ENCODE measurements around the gene ATP8B2. TPM values are rescaled to one million over a fixed set of nuclear protein-coding genes. Genes with fewer than 3 reads are reported as not detected.
"Not testable (repeated sequence)": the region's sequence is repeated elsewhere in the genome, so short reads cannot be mapped to it uniquely, and the experiment has no call there.

Gene ATP8B2
- total and polyA plus RNA-seq, 4 donors, result 10.3 to 45.1 (median 32.6) TPM

DNA sequence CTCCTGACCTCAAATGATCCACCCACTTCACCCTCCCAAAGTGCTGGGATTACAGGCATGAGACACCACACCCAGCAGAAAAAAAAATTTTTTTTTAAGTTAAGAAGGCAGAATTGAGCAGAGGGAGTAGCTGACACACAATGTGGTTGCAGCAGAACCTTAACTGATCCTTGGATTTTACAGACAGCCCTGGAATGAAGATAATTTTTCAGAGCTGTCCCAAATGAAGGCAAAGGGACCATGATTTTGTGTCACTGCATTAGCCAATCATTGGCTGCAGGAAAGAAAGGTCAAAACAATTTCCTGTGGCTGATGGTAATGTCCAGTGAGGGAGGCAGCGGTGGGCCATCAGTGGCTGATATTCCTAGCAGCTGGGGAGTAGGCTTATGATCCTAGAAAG is 23.7 kb upstream of the ATP8B2 start:
- Histone ChIP-seq H3K4me3 (no peak overlapping the region), H3K4me1 (ENCODE audit: control insufficient read depth in 5 of 5, insufficient read depth in 5 of 5, low read length in 5 of 5) (no peaks in the 10 kb centered on the region), H3K27me3 (ENCODE audit: control insufficient read depth in 3 of 3, insufficient read depth in 3 of 3, low read length in 2 of 3) (no peaks in the 10 kb centered on the region), H3K36me3 (ENCODE audit: control insufficient read depth in 4 of 4, insufficient read depth in 4 of 4, low read length in 4 of 4) (no peaks in the 10 kb centered on the region), H3K27ac (ENCODE audit: low read depth in 1 of 2, low read length in 1 of 2) (no peak overlapping the region), H3K9ac (ENCODE audit: insufficient read depth in 1 of 2, low read length in 2 of 2) (no peak overlapping the region), H3K9me3 (ENCODE audit: control insufficient read depth in 4 of 4, insufficient read depth in 3 of 4, low read length in 3 of 4) (no peaks in the 10 kb centered on the region)
- TF ChIP-seq, protein P1, sequence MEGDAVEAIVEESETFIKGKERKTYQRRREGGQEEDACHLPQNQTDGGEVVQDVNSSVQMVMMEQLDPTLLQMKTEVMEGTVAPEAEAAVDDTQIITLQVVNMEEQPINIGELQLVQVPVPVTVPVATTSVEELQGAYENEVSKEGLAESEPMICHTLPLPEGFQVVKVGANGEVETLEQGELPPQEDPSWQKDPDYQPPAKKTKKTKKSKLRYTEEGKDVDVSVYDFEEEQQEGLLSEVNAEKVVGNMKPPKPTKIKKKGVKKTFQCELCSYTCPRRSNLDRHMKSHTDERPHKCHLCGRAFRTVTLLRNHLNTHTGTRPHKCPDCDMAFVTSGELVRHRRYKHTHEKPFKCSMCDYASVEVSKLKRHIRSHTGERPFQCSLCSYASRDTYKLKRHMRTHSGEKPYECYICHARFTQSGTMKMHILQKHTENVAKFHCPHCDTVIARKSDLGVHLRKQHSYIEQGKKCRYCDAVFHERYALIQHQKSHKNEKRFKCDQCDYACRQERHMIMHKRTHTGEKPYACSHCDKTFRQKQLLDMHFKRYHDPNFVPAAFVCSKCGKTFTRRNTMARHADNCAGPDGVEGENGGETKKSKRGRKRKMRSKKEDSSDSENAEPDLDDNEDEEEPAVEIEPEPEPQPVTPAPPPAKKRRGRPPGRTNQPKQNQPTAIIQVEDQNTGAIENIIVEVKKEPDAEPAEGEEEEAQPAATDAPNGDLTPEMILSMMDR (IDR thresholded peaks at IDR 0.05; ENCODE audit: control extremely low read depth, extremely low read depth), result no peak
- DNase-seq, result no peak
- WGBS, 2 donors, result 78 to 79% methylated on average over 1 of the region's 1 CpG
- ATAC-seq (ENCODE audit: insufficient read depth, low FRiP score), result no peak

DNA sequence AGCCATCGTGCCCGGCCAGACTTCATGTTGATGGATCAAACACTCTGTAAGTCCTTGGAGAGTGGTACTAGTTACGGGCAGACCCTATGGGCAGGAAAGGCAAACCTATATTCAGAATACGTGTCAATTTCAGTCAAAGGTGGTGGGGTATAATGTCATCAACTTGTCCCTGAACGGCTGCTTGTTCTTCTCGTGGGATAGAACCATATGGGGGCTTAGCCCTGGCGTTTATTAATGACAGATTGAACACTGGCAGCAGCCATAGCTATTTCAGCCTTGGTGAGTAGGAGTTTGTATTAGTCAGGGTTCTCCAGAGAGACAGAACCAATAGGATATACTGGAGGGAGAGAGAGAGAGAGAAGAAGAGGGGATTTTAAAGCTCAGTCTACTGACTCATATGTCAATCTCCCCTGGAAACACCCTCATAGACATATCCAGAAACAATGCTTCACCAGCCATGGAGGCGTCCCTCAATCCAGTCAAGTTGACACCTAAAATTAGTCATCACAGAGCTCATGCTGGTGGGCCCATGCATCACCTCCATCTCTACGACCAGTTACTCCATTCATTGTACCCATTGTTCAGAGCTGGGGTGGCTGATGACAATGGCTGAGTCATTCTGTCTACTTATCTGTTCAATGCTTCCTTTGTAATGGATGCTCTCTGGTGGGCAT is 20.5 kb upstream of the ATP8B2 start:
- Histone ChIP-seq H3K4me1 (ENCODE audit: control insufficient read depth in 5 of 5, insufficient read depth in 5 of 5, low read length in 5 of 5) (no peaks in the 10 kb centered on the region), H3K4me3 (no peak overlapping the region), H3K27me3 (ENCODE audit: control insufficient read depth in 3 of 3, insufficient read depth in 3 of 3, low read length in 2 of 3) (no peaks in the 10 kb centered on the region), H3K9ac (ENCODE audit: insufficient read depth in 1 of 2, low read length in 2 of 2) (no peak overlapping the region), H3K36me3 (ENCODE audit: control insufficient read depth in 4 of 4, insufficient read depth in 4 of 4, low read length in 4 of 4) (no peaks in the 10 kb centered on the region), H3K9me3 (ENCODE audit: control insufficient read depth in 4 of 4, insufficient read depth in 3 of 4, low read length in 3 of 4) (peaks cover 0 to 3% (median 0%) of the 10 kb centered on the region in 4 donors), H3K27ac (ENCODE audit: low read depth in 1 of 2, low read length in 1 of 2) (no peak overlapping the region)
- ATAC-seq (ENCODE audit: insufficient read depth, low FRiP score) (no peak), DNase-seq (no peak)
- 83 to 88% methylated on average over 9 of the region's 9 CpGs for WGBS, 2 donors
- TF ChIP-seq, protein P1 (IDR thresholded peaks at IDR 0.05; ENCODE audit: control extremely low read depth, extremely low read depth), result no peak

DNA sequence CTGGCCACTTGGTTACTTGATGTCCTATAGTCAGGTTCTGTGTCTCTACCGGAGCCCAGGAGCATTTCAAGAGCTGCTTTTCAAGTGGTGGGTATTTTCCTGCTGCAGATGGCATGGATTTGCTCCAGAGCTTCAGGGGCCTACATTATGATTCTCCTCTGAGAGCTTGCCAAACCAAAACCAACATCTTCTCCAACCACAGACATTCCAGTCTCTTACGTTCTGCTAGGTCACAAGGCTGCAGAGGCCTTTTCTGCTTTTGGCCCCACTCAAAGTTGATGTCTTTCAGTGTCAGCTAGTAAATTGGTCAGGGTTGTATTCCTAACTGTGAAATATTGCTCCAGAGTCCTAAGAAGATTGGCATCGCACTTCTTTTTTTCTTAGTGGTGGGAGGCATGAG is 19.2 kb upstream of the ATP8B2 start:
- no peak for ATAC-seq (ENCODE audit: insufficient read depth, low FRiP score)

DNA sequence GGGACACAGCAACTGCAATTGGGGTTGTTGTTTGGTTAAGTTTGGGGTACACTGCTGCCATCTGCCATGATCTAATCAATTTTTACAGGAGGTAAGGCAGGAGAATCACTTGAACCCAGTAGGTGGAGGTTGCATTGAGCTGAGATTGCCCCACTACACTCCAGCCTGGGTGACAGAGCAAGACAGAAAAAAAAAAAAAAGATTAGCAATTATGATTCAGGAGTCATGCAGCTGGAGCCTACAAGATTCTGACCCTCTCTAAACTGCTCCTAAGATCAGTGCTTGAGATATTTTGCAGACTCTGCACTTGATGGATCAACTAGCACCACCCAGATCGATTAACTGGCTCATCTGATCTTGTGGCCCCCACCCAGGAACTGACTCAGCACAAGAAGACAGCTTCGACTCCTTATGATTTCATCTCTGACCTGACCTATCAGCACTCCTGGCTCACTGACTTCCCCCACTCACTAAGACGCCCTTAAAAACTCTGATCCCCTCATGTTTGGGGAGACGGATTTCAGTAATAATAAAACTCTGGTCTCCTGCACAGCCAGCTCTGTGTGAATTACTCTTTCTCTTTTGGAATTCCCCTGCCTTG is 17.6 kb upstream of the ATP8B2 start:
- DNase-seq; ATAC-seq (ENCODE audit: insufficient read depth, low FRiP score); H3K4me3 ChIP-seq; H3K9ac ChIP-seq (ENCODE audit: insufficient read depth in 1 of 2, low read length in 2 of 2); H3K27me3 ChIP-seq (ENCODE audit: control insufficient read depth in 3 of 3, insufficient read depth in 3 of 3, low read length in 2 of 3); H3K9me3 ChIP-seq (ENCODE audit: control insufficient read depth in 4 of 4, insufficient read depth in 3 of 4, low read length in 3 of 4); H3K27ac ChIP-seq (ENCODE audit: low read depth in 1 of 2, low read length in 1 of 2); H3K36me3 ChIP-seq (ENCODE audit: control insufficient read depth in 4 of 4, insufficient read depth in 4 of 4, low read length in 4 of 4); H3K4me1 ChIP-seq (ENCODE audit: control insufficient read depth in 5 of 5, insufficient read depth in 5 of 5, low read length in 5 of 5): not testable (repeated sequence)
- WGBS, 2 donors, result 55 to 66% methylated on average over 4 of the region's 4 CpGs

More for the DNA sequence above, 19.2 kb upstream of the ATP8B2 start:
- H3K27me3 ChIP-seq (ENCODE audit: control insufficient read depth in 3 of 3, insufficient read depth in 3 of 3, low read length in 2 of 3), result no peaks in the 10 kb centered on the region
- no peaks in the 10 kb centered on the region for H3K4me1 ChIP-seq (ENCODE audit: control insufficient read depth in 5 of 5, insufficient read depth in 5 of 5, low read length in 5 of 5)
- no peak overlapping the region for H3K9ac ChIP-seq (ENCODE audit: insufficient read depth in 1 of 2, low read length in 2 of 2)
- no peaks in the 10 kb centered on the region for H3K36me3 ChIP-seq (ENCODE audit: control insufficient read depth in 4 of 4, insufficient read depth in 4 of 4, low read length in 4 of 4)
- H3K9me3 ChIP-seq (ENCODE audit: control insufficient read depth in 4 of 4, insufficient read depth in 3 of 4, low read length in 3 of 4), result peaks cover 0 to 3% (median 0%) of the 10 kb centered on the region in 4 donors
- no peak overlapping the region for H3K27ac ChIP-seq (ENCODE audit: low read depth in 1 of 2, low read length in 1 of 2)
- TF ChIP-seq, protein P1 (IDR thresholded peaks at IDR 0.05; ENCODE audit: control extremely low read depth, extremely low read depth), result no peak
- DNase-seq, result no peak
- 85 to 89% methylated on average over 3 of the region's 3 CpGs for WGBS, 2 donors
- no peak overlapping the region for H3K4me3 ChIP-seq

DNA sequence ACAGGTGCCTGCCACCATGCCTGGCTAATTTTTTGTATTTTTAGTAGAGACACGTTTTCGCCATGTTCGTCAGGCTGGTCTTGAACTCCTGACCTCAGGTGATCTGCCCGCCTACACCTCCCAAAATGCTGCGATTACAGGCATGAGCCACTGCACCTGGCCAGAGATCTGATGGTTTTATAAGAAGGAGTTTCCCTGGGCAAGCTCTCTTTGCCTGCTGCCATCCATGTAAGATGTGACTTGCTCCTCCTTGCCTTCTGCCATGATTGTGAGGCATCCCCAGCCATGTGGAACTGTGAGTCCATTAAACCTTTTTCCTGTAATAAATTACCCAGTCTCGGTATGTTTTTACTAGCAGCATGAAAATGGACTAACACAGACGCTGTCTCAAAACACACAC is 16.2 kb upstream of the ATP8B2 start:
- 84 to 86% methylated on average over 7 of the region's 7 CpGs for WGBS, 2 donors
- not testable (repeated sequence) for H3K4me1 ChIP-seq (ENCODE audit: control insufficient read depth in 5 of 5, insufficient read depth in 5 of 5, low read length in 5 of 5); DNase-seq; ATAC-seq (ENCODE audit: insufficient read depth, low FRiP score); H3K9ac ChIP-seq (ENCODE audit: insufficient read depth in 1 of 2, low read length in 2 of 2); H3K27me3 ChIP-seq (ENCODE audit: control insufficient read depth in 3 of 3, insufficient read depth in 3 of 3, low read length in 2 of 3); H3K27ac ChIP-seq (ENCODE audit: low read depth in 1 of 2, low read length in 1 of 2); H3K9me3 ChIP-seq (ENCODE audit: control insufficient read depth in 4 of 4, insufficient read depth in 3 of 4, low read length in 3 of 4); H3K4me3 ChIP-seq; H3K36me3 ChIP-seq (ENCODE audit: control insufficient read depth in 4 of 4, insufficient read depth in 4 of 4, low read length in 4 of 4)
